Stimulated activated CD8-positive, alpha-beta memory T cell treated with anti-CD3 and anti-CD28 coated beads, Interleukin-15, amount 100 ng/mL, for 24 hours (primary cell): ENCODE results near the gene FAM83G.
"Not testable (repeated sequence)": the region's sequence is repeated elsewhere in the genome, so short reads cannot be mapped to it uniquely, and the experiment has no call there.

Experiments used
- DNase-seq: peaks from one replicate; pipeline ENCODE4 v3.0.0-alpha.2; 2020; ENCODE audit warnings: low read depth

FAM83G gene

DNA sequence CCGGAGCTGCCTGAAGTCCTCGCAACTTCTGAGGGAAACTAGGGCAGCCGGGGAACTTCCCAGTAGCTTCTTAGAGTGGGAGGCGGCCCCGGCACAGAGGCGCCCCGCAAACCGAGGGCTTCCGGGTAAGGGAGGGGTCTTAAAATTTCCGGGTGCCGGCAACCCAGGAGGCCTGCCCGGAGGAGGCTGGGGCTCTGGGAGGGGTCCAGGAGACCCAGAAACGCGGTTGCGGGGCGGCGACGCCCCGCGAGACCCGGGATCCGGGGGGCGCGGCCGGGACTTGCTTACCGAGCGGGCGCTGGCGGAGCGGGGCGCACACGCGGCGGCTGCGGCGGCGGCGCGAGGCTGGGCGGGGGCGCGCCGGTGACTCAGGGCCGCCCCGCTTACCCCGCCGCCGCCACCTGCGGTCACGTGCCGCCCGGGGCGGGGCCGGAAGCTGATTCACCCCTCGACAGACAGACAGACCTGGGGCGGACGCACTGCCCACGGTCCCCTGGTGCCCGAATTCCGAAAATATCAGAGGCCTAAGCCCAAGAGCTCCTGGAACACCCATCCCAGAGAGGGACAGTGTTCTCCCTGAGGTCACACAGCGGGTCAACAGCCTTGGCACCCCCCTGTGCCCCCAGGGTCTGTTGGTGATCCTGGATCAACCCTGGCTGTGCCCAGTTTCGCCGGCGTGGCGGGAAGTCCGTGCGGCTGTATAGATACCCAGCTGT is at the start of gene FAM83G:
TSS of gene FAM83G (minus strand) at position 344 of the 716 bp plus-strand sequence. CDS start 723 bp downstream, outside the sequence.
- peak; percentile 72 for DNase-seq

DNA sequence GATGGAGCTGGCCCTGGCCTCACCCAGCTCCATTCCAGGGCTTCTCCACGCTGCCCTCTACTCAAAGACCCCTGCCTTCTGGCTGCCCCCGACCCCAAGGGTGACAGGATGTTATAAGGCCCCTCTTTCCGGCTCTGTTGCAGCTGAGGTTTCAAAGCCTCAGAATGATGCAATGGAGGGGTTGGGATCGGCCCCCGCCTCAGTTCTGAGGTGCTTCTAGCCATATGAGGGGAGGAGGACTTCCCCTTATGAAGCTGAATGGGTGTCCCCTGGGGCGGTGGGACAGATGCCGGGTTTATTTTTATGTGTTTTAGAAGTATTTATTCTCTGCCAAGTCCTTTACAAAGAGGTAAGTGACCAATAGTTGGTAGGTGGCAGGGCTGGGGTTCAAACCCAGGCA is 44.3 kb upstream of the FAM83G start:
- not testable (repeated sequence) for DNase-seq

GRCh38 chr17:19047510-19047909 is 42.9 kb upstream of the FAM83G start:
- DNase-seq: not testable (repeated sequence)

- DNase-seq: not testable (repeated sequence)
Measured at GRCh38 chr17:19046782-19047375, 42.3 kb upstream of the FAM83G start, which contains the start of gene GRAP. Gene GRAP, minus strand, starts transcription at chr17:19046957. Its CDS starts 31 bp downstream, at chr17:19046926.

DNA sequence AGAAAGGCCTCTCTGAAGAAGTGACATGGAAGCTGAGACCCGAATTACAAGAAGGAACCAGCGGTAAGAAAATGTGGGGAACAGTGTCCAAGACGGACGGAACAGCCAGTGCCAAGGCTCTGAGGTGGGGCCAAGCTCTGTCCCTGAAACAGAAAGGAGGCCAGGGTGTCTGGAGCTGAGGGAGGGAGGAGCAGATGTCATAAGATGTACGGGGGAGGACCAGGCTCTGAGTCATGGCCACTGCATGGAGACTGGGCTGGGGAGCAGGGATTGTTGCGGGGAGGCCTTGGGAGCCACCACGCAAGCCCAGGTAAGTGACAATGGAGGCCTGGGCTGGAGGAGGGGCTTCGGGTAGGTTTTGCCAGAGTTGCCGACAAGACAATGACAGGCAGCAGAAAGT is 40.1 kb upstream of the FAM83G start:
- not testable (repeated sequence) for DNase-seq

DNA sequence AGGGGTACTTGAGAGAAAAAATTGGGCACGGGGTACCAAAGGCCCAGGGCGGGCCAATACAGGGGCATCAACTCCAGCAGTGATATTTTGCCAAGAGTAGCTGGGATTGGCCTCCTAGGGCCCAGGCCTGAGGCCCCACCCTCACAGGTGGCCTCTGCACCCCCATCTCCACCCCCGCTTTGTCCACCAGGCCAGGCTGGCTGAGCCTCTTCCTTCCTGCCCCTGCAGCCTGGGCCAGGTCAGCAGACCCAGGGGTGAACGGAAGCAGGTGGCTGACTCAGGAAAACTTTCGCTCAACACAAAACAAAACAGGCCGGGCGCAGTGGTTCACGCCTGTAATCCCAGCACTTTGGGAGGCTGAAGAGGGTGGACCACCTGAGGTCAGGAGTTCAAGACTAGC is 38.5 kb upstream of the FAM83G start:
- not testable (repeated sequence) for DNase-seq

GRCh38 chr17:19042369-19042768 is 37.8 kb upstream of the FAM83G start:
- not testable (repeated sequence) for DNase-seq

- DNase-seq: not testable (repeated sequence)
Measured at GRCh38 chr17:19041871-19042270, 37.3 kb upstream of the FAM83G start.

DNA sequence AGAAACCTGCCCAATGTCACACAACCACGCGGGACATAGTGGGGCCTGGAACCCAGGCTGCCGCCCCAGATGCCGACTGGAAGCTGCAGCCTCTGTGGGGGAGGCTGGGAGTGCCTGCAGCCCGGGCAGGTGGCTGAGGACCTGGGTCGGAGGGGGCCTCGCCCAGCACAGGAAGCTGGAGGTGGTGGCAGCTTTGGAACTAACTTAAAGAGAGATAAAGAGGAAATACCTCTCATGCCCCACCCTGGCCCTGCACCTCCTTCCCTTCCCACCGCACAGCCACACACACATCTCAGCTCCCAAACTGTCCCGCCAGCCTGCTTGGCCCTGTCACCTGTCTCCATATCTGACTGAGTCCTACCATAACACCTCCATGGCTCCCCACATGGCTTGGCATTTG is 35.8 kb upstream of the FAM83G start:
- DNase-seq: not testable (repeated sequence)

- DNase-seq: not testable (repeated sequence)
Measured at GRCh38 chr17:19038730-19039129, 34.2 kb upstream of the FAM83G start.

- not testable (repeated sequence) for DNase-seq
Measured at GRCh38 chr17:19038007-19038406, 33.4 kb upstream of the FAM83G start.

DNA sequence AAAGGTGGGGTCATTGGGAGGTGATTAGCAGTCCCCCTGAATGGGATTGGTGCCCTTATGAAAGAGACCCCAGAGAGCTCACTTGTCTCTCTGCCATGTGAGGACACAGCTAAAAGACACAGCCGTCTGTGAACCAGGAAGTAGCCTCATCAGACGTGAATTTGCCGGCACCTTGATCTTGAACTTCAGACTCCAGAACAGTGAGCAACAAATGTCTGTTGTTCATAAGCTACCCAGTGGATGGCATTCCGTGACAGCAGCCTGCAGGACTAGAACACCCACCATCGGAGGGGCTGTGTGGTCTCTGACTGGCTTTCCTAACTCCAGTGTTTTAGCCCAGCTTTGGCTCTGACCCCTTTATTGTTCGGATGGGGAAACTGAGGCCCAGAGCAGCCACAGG is 33.0 kb upstream of the FAM83G start:
- not testable (repeated sequence) for DNase-seq

DNA sequence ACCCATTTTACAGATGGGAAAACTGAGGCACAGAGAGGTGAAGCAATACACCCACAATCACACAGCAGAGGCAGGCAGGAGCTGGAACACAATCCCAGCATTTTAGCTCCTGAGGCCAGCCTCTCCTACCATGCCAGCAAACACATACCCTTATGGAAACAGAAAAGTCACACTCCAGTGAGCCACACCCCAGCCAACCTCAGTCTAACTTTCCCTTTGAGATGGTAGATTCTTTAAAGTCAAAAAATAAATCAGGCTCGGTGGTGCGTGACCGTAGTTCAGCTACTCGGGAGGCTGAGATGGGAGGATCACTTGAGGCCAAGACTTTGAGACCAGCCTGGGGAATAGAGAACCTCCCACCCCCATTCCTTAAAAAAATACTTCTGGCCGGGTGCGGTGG is 31.6 kb upstream of the FAM83G start:
- DNase-seq: not testable (repeated sequence)

- not testable (repeated sequence) for DNase-seq
Measured at GRCh38 chr17:19032377-19032988, 27.9 kb upstream of the FAM83G start.

GRCh38 chr17:19031729-19032128 is 27.2 kb upstream of the FAM83G start:
- not testable (repeated sequence) for DNase-seq

DNA sequence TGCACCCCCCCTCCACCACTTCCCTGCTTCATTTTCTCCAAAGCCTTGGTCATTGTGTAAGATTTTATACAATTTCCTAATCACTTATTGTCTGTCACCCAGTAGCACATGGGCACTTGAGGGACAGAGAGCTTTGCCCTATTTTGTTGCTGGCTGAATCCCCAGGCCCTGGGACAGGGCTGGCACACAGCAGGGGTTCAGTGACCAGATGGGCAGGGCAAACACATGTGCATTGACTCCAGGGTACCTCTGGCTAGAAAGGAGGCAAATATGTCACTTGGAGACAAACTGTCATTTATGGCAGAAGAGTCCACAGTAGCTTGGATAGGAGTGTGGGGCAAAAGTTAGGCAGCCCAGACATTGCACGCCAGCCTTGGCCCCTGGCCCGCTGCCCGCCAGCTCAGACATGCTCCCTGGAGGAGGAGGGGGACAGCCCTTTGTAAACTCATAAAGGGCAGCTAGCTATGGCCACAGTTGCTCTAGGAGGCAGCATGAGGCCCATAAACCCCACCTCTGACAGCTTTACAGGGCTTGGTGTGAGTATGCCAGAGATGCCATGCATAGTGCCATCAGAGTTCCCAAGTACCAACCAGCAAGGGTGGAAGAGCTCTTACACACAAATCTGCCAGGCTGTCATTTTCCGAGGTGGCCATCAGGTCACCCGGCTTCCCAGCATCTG is 26.3 kb upstream of the FAM83G start:
- DNase-seq: not testable (repeated sequence)

- DNase-seq: not testable (repeated sequence)
Measured at GRCh38 chr17:19029740-19030139, 25.2 kb upstream of the FAM83G start.

DNA sequence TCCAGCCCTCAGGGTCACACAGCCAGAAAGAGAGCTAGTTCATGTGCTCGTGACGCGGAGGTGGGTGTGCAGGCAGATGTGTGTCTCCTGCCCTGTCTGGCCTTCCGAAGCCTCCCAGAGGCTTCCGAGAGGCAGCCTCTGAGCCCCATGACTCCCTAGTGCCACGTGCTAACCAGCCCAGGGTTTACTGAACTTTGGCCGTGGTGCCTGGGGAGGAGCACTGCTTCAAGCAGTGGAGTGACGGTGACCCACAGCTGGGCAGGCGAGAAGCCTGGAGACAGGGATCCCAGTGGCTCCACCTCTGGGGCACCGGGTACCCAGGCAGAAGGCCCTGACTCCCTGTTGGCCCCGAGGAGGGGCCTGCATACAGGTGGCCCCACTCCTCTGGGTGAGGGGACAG is 24.1 kb upstream of the FAM83G start:
- not testable (repeated sequence) for DNase-seq

GRCh38 chr17:19024101-19025078 is 19.8 kb upstream of the FAM83G start:
- DNase-seq: no peak

GRCh38 chr17:19023209-19023999 is 18.8 kb upstream of the FAM83G start:
- no peak for DNase-seq
